Kidney epithelial cell (primary cell): ENCODE results near the gene HMGCL. TPM values are rescaled to one million over a fixed set of nuclear protein-coding genes. Genes with fewer than 3 reads are reported as not detected.
"Not testable (repeated sequence)": the region's sequence is repeated elsewhere in the genome, so short reads cannot be mapped to it uniquely, and the experiment has no call there.

Experiments
- DNase-seq: peaks from one replicate; pipeline ENCODE4 v3.0.0-alpha.2; 2010; ENCODE audit warnings: low read depth
- H3K27me3 ChIP-seq: 2 replicates; pipeline ENCODE4 v1.6.0; 2011; ENCODE audit warnings: low read length; ENCODE audit not compliant: control insufficient read depth, insufficient read depth
- H3K36me3 ChIP-seq: 2 replicates; pipeline ENCODE4 v1.5.1; 2011; ENCODE audit warnings: low read length; ENCODE audit not compliant: control insufficient read depth, insufficient read depth
- H3K4me3 ChIP-seq: 2 replicates; pipeline ENCODE4 v1.5.1; 2011; ENCODE audit warnings: low read depth, mild to moderate bottlenecking, control low read depth, low read length
- total RNA-seq: library from RNA; depleted of rRNA; stranded (reverse); fragments of >200 nt; gene quantifications from 2 replicates; pipeline ENCODE4 v1.2.3, GENCODE V29; 2015
- TF ChIP-seq, protein P1 (sequence below): IDR thresholded peaks from 2 replicates; pipeline ENCODE4 v1.5.1; 2011; ENCODE audit warnings: mild to moderate bottlenecking, moderate library complexity, low read length, control low read depth, inconsistent platforms; ENCODE audit not compliant: insufficient read depth, poor library complexity, severe bottlenecking

The HMGCL gene
- total RNA-seq, 1 donor from 2014 or later, result 65.6 TPM

DNA sequence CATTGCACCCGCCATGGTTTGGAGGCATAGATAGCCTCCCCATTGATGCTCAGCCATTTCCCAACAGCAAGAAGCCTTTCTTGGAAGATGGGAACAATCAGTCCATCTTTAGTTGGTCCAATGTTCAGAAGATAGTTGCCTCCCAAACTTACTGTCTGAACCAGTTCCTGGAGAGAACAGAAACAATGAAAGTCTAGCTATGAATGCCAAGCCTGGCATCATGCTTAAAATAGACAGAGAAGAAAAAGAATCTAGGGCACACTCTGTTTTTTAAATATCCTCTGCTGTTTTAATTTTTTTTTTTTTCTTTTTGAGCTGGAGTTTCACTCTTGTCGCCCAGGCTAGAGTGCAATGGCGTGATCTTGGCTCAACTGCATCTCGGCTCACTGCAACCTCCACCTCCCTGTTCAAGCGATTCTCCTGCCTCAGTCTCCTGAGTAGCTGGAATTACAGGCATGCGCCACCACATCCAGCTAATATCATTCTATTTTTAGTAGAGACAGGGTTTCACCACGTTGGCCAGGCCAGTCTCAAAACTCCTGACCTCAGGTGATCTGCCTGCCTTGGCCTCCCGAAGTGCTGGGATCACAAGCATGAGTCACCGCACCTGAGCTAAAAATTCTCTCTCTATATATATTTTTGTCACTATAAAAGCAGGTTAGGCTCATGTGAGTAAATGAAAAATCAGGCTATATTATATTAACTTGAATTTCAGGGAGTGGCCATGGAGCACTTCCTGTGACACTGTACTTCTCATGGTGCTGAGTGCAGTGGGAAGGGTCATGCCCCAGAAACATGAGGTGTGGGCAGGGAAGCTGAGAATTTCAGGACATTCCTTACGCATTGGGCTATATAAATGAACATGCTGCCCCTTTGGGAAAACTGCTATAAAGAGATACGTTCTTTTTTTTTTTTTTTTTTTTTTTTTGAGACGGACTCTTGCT is 23.7 kb upstream of the HMGCL start:
- Histone ChIP-seq H3K4me3 (no peak overlapping the region), H3K36me3 (peaks cover 1% of the 10 kb centered on the region), H3K27me3 (no peaks in the 10 kb centered on the region)
- TF ChIP-seq, protein P1, sequence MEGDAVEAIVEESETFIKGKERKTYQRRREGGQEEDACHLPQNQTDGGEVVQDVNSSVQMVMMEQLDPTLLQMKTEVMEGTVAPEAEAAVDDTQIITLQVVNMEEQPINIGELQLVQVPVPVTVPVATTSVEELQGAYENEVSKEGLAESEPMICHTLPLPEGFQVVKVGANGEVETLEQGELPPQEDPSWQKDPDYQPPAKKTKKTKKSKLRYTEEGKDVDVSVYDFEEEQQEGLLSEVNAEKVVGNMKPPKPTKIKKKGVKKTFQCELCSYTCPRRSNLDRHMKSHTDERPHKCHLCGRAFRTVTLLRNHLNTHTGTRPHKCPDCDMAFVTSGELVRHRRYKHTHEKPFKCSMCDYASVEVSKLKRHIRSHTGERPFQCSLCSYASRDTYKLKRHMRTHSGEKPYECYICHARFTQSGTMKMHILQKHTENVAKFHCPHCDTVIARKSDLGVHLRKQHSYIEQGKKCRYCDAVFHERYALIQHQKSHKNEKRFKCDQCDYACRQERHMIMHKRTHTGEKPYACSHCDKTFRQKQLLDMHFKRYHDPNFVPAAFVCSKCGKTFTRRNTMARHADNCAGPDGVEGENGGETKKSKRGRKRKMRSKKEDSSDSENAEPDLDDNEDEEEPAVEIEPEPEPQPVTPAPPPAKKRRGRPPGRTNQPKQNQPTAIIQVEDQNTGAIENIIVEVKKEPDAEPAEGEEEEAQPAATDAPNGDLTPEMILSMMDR, result no peak
- DNase-seq, result no peak

- not testable (repeated sequence) for H3K36me3 ChIP-seq, H3K4me3 ChIP-seq, DNase-seq, H3K27me3 ChIP-seq
Measured at GRCh38 chr1:23847482-23848095, 22.4 kb upstream of the HMGCL start.

GRCh38 chr1:23845163-23845562 is 19.9 kb upstream of the HMGCL start:
- Histone ChIP-seq H3K4me3 (no peak overlapping the region), H3K36me3 (peaks cover 1% of the 10 kb centered on the region), H3K27me3 (no peaks in the 10 kb centered on the region)
- TF ChIP-seq, protein P1, result no peak
- DNase-seq, result no peak

- no peak overlapping the region for H3K4me3 ChIP-seq
- H3K27me3 ChIP-seq, result no peaks in the 10 kb centered on the region
- no peak for DNase-seq
- peaks cover 1% of the 10 kb centered on the region for H3K36me3 ChIP-seq
- TF ChIP-seq, protein P1, result no peak
Measured at GRCh38 chr1:23843644-23844043, 18.4 kb upstream of the HMGCL start.

DNA sequence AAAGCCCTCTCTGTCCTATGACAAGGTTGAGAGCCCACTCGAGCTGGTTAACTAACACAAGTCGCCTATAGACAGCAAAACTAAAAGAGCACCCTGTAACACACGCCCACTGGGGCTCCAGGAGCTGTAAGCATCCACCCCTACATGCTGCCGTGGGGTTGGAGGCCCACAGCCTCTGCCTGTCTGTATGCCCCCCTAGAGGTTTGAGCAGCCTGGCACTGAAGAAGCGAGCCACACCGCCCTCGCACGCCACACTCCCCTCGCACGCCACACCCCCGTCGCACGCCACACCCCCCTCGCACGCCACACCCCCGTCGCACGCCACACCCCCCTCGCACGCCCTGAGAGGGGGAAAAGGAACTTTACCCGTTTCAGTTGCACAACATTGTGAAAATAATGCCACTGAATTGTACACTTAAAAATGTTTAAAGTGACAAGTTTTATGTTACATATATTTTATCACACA is 13.2 kb upstream of the HMGCL start:
- H3K36me3 ChIP-seq, result no peaks in the 10 kb centered on the region

GRCh38 chr1:23837908-23838307 is 12.7 kb upstream of the HMGCL start:
- TF ChIP-seq, protein P1, result no peak
- DNase-seq, result no peak
- H3K4me3 ChIP-seq, result no peak overlapping the region
- H3K27me3 ChIP-seq, result peaks cover 10% of the 10 kb centered on the region
- no peaks in the 10 kb centered on the region for H3K36me3 ChIP-seq

More for the DNA sequence above, 13.2 kb upstream of the HMGCL start:
- TF ChIP-seq, protein P1, result no peak
- Histone ChIP-seq H3K27me3 (peaks cover 10% of the 10 kb centered on the region), H3K4me3 (peak overlapping the region; percentile 22)
- DNase-seq, result no peak
